CD4-positive, alpha-beta T cell treated with Interleukin-1 beta for 1 hour (primary cell): ENCODE data around the gene PIGW.
"Not testable (repeated sequence)": the region's sequence is repeated elsewhere in the genome, so short reads cannot be mapped to it uniquely, and the experiment has no call there.

Source experiments
- DNase-seq, 2 donors: peaks; one replicate each; pipeline ENCODE4 v3.0.0-alpha.2; 2020 to 2022

Gene PIGW

GRCh38 chr17:36534840-36535668, at the start of gene PIGW, which contains the start of gene MYO19:
TSS of gene PIGW (plus strand) at chr17:36534987. CDS start at chr17:36537102, 2,115 bp downstream.
TSS of gene MYO19 (minus strand) at chr17:36534868. CDS start at chr17:36532538, 2,330 bp downstream.
- peak; percentile 87 to 89 for DNase-seq

- DNase-seq, result no peak
Measured at GRCh38 chr17:36485027-36485426, 49.8 kb upstream of the PIGW start.

GRCh38 chr17:36485805-36486203, 49.0 kb upstream of the PIGW start:
- no peak for DNase-seq

- DNase-seq, result peak; percentile 91 to 92
Measured at GRCh38 chr17:36486204-36487194, 48.3 kb upstream of the PIGW start, which contains the start of gene ZNHIT3. TSS of gene ZNHIT3 (plus strand) at chr17:36486681. CDS start at chr17:36486700, 19 bp downstream.

GRCh38 chr17:36493956-36494355, 40.8 kb upstream of the PIGW start:
- no peak for DNase-seq

- DNase-seq, result no peak
Measured at GRCh38 chr17:36494674-36495073, 40.1 kb upstream of the PIGW start.

GRCh38 chr17:36495076-36495578, 39.7 kb upstream of the PIGW start:
- no peak for DNase-seq

GRCh38 chr17:36496018-36496789, 38.6 kb upstream of the PIGW start:
- no peak for DNase-seq

- DNase-seq, result no peak
Measured at GRCh38 chr17:36498155-36498554, 36.6 kb upstream of the PIGW start.

GRCh38 chr17:36498560-36499300, 36.1 kb upstream of the PIGW start:
- DNase-seq, result no peak

- no peak for DNase-seq
Measured at GRCh38 chr17:36500745-36501225, 34.0 kb upstream of the PIGW start.

- no peak for DNase-seq
Measured at GRCh38 chr17:36501351-36501750, 33.4 kb upstream of the PIGW start.

GRCh38 chr17:36501963-36502362, 32.8 kb upstream of the PIGW start:
- DNase-seq, result no peak

- no peak for DNase-seq
Measured at GRCh38 chr17:36503456-36504155, 31.2 kb upstream of the PIGW start.

- DNase-seq, result no peak
Measured at GRCh38 chr17:36504156-36504545, 30.6 kb upstream of the PIGW start.

GRCh38 chr17:36505171-36505570, 29.6 kb upstream of the PIGW start:
- DNase-seq, result no peak

GRCh38 chr17:36506249-36506826, 28.4 kb upstream of the PIGW start:
- DNase-seq, result no peak

GRCh38 chr17:36506831-36507230, 28.0 kb upstream of the PIGW start:
- no peak for DNase-seq

GRCh38 chr17:36507266-36507665, 27.5 kb upstream of the PIGW start:
- no peak for DNase-seq

GRCh38 chr17:36508439-36508838, 26.3 kb upstream of the PIGW start:
- DNase-seq, result not testable (repeated sequence)
